ENCODE data around the gene CD163. TPM values are rescaled to one million over a fixed set of nuclear protein-coding genes. Genes with fewer than 3 reads are reported as not detected.

The CD163 gene
- total and polyA plus RNA-seq, 2 donors (not counting 1 experiment from before 2014, with no cell fraction given) = 0.03 TPM; not detected in 1

DNA sequence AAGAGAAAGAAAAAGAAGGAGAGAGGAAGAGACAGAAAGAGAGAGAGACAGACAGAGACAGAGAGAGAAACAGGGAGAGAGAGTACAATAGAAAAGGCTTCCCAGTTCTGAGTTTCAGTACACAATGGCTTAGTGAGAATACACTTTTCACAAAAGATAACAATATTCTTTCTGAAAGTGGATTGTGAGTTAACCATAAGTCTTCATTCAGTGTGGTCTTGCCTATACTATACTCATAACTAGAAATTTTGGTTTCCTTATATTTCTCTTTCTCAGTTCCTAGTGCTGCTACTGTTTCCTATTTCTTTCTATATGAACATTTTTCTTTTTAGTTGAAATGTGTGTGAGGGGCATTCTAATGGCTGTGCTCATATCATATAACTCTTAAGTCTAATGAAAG is 68.9 kb downstream of the CD163 start:
- Histone ChIP-seq H3K79me2 (ENCODE audit: control insufficient read depth, insufficient read depth, low read length) (no peaks in the 10 kb centered on the region), H3K36me3 (ENCODE audit: control insufficient read depth, insufficient read depth, low read length) (no peaks in the 10 kb centered on the region), H3K27me3 (ENCODE audit: control insufficient read depth, insufficient read depth, low read length) (no peaks in the 10 kb centered on the region), H3K4me1 (ENCODE audit: control insufficient read depth, extremely low read depth, insufficient read depth, low read length) (no peaks in the 10 kb centered on the region), H3K9me3 (ENCODE audit: control insufficient read depth, insufficient read depth, low read depth, low read length) (no peaks in the 10 kb centered on the region), H3K9ac (ENCODE audit: insufficient read depth, low read length) (no peak overlapping the region), H4K20me1 (ENCODE audit: control insufficient read depth, extremely low read depth, insufficient read depth, low read length) (no peaks in the 10 kb centered on the region), H2AFZ (ENCODE audit: low read length) (peak overlapping the region; percentile 11), H3K27ac (ENCODE audit: insufficient read depth, low read length) (no peak overlapping the region), H3K4me3 (replicated peaks in 1 of 4; ENCODE audit: control extremely low read depth in 1 of 4, insufficient read depth in 1 of 4, low read depth in 3 of 4, low read length in 4 of 4) (no peak overlapping the region), H3K4me2 (ENCODE audit: extremely low read depth, insufficient read depth, low read length) (no peak overlapping the region)
- DNase-seq (ENCODE audit: low read depth in 2 of 2) = no peak
- no peak for TF ChIP-seq EZH2 (IDR thresholded peaks at IDR 0.05; ENCODE audit: low read length, missing control alignments)
- TF ChIP-seq, protein P1, sequence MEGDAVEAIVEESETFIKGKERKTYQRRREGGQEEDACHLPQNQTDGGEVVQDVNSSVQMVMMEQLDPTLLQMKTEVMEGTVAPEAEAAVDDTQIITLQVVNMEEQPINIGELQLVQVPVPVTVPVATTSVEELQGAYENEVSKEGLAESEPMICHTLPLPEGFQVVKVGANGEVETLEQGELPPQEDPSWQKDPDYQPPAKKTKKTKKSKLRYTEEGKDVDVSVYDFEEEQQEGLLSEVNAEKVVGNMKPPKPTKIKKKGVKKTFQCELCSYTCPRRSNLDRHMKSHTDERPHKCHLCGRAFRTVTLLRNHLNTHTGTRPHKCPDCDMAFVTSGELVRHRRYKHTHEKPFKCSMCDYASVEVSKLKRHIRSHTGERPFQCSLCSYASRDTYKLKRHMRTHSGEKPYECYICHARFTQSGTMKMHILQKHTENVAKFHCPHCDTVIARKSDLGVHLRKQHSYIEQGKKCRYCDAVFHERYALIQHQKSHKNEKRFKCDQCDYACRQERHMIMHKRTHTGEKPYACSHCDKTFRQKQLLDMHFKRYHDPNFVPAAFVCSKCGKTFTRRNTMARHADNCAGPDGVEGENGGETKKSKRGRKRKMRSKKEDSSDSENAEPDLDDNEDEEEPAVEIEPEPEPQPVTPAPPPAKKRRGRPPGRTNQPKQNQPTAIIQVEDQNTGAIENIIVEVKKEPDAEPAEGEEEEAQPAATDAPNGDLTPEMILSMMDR (conservative IDR thresholded peaks at IDR 0.05 in 1 of 2, IDR thresholded peaks at IDR 0.05 in 1 of 2; ENCODE audit: low read depth in 1 of 2, low read length in 2 of 2) = no peak

DNA sequence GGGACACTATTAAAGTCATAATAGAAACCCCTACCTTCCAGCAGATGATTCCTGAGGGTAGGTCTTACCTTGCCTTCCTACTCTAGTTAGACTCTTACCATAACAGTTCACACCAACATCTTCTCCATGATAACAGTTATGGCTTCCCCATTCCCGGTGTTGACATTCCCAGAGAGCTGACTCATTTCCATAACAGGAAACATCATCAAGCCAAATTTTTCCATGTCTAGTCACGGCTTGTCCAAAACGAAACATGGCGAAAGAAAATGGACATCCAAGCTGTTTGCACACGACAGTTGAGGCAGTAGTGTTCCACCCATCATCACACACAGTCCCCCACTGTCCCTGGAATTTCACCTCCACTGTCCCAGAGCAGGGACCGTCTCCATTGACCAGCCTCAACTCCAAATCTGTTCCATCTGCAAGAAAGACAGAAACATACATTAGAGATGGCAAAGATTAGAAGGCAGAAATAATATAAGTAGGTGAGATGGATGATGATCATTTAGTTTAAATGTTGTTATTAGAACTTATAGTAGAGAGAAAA is 70.2 kb downstream of the CD163 start:
- Histone ChIP-seq H3K27ac (ENCODE audit: insufficient read depth, low read length) (peak overlapping the region; percentile 8), H3K9ac (ENCODE audit: insufficient read depth, low read length) (no peak overlapping the region)

DNA sequence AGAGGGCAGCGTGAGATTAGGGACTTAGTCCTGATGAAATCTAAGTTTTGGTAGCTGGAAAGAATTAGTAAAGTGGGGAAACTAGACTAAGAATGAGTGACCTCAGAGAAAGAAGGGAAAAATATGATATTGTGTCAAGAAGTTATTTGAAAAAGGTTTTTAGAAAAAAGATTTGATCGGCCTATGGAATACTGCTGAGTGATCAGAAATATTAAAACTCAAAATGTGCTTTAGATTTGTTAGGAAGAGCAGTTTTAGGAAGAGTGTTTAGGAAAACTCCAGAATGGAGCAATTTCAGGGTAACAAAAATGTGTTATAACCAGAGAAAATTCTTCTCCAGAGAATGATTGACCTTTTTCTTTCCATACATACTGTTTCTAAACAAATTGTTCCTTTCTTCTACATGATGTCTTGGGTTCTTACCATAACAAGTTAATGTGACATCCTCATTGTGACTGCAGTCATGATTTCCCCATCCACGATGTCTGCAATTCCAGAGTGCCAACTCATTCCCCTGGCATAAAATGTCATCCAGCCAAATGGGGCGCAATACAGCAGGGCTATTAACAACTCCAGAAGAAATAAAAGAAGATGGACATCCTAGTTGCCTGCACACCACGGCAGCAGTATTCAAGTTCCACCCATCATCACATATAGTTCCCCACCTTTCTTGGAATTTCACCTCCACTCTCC is 71.4 kb downstream of the CD163 start:
- no peak overlapping the region for H3K27ac ChIP-seq (ENCODE audit: insufficient read depth, low read length)
- TF ChIP-seq, protein P1 (conservative IDR thresholded peaks at IDR 0.05 in 1 of 2, IDR thresholded peaks at IDR 0.05 in 1 of 2; ENCODE audit: low read depth in 1 of 2, low read length in 2 of 2) = no peak
- TF ChIP-seq EZH2 (IDR thresholded peaks at IDR 0.05; ENCODE audit: low read length, missing control alignments) = no peak
- DNase-seq (ENCODE audit: low read depth in 2 of 2) = no peak
- H3K27me3 ChIP-seq (ENCODE audit: control insufficient read depth, insufficient read depth, low read length) = no peaks in the 10 kb centered on the region
- H3K36me3 ChIP-seq (ENCODE audit: control insufficient read depth, insufficient read depth, low read length) = no peaks in the 10 kb centered on the region
- no peak overlapping the region for H3K4me2 ChIP-seq (ENCODE audit: extremely low read depth, insufficient read depth, low read length)
- no peak overlapping the region for H3K4me3 ChIP-seq (replicated peaks in 1 of 4; ENCODE audit: control extremely low read depth in 1 of 4, insufficient read depth in 1 of 4, low read depth in 3 of 4, low read length in 4 of 4)
- H3K9me3 ChIP-seq (ENCODE audit: control insufficient read depth, insufficient read depth, low read depth, low read length) = no peaks in the 10 kb centered on the region
- H2AFZ ChIP-seq (ENCODE audit: low read length) = no peak overlapping the region
- H3K4me1 ChIP-seq (ENCODE audit: control insufficient read depth, extremely low read depth, insufficient read depth, low read length) = no peaks in the 10 kb centered on the region
- no peak overlapping the region for H3K9ac ChIP-seq (ENCODE audit: insufficient read depth, low read length)
- H3K79me2 ChIP-seq (ENCODE audit: control insufficient read depth, insufficient read depth, low read length) = no peaks in the 10 kb centered on the region
- H4K20me1 ChIP-seq (ENCODE audit: control insufficient read depth, extremely low read depth, insufficient read depth, low read length) = no peaks in the 10 kb centered on the region

More for the DNA sequence above, 70.2 kb downstream of the CD163 start:
- Histone ChIP-seq H3K4me2 (ENCODE audit: extremely low read depth, insufficient read depth, low read length) (peak overlapping the region; percentile 9), H3K9me3 (ENCODE audit: control insufficient read depth, insufficient read depth, low read depth, low read length) (no peaks in the 10 kb centered on the region), H2AFZ (ENCODE audit: low read length) (peak overlapping the region; percentile 88), H3K4me1 (ENCODE audit: control insufficient read depth, extremely low read depth, insufficient read depth, low read length) (no peaks in the 10 kb centered on the region), H3K79me2 (ENCODE audit: control insufficient read depth, insufficient read depth, low read length) (no peaks in the 10 kb centered on the region), H3K36me3 (ENCODE audit: control insufficient read depth, insufficient read depth, low read length) (no peaks in the 10 kb centered on the region), H3K4me3 (replicated peaks in 1 of 4; ENCODE audit: control extremely low read depth in 1 of 4, insufficient read depth in 1 of 4, low read depth in 3 of 4, low read length in 4 of 4) (no peak overlapping the region), H3K27me3 (ENCODE audit: control insufficient read depth, insufficient read depth, low read length) (no peaks in the 10 kb centered on the region), H4K20me1 (ENCODE audit: control insufficient read depth, extremely low read depth, insufficient read depth, low read length) (no peaks in the 10 kb centered on the region)
- DNase-seq (ENCODE audit: low read depth in 2 of 2) = peak; percentile 58 to 74
- no peak for TF ChIP-seq EZH2 (IDR thresholded peaks at IDR 0.05; ENCODE audit: low read length, missing control alignments)
- TF ChIP-seq, protein P1 (conservative IDR thresholded peaks at IDR 0.05 in 1 of 2, IDR thresholded peaks at IDR 0.05 in 1 of 2; ENCODE audit: low read depth in 1 of 2, low read length in 2 of 2) = no peak

Other genes with a start within 250 kb of the CD163 start
- not detected in 2 replicates for gene ACSM4, start 199.7 kb downstream of the CD163 start, total RNA-seq
- gene ACSM4, start 199.7 kb downstream of the CD163 start, polyA plus RNA-seq = not detected in 2 replicates
- gene CD163L1, start 59.6 kb downstream of the CD163 start, total RNA-seq = 0.33 TPM in 1 of 2 replicates, not detected in the other
- 0.28 and 0.78 TPM in 2 replicates for gene CD163L1, start 59.6 kb downstream of the CD163 start, polyA plus RNA-seq
- gene APOBEC1, start 162.1 kb upstream of the CD163 start, total RNA-seq = not detected in 2 replicates
- not detected in 2 replicates for gene APOBEC1, start 162.1 kb upstream of the CD163 start, polyA plus RNA-seq
- gene GDF3, start 192.0 kb upstream of the CD163 start, total RNA-seq = not detected in 2 replicates
- not detected in 2 replicates for gene GDF3, start 192.0 kb upstream of the CD163 start, polyA plus RNA-seq
- not detected in 2 replicates for gene DPPA3, start 207.7 kb upstream of the CD163 start, total RNA-seq
- not detected in 2 replicates for gene DPPA3, start 207.7 kb upstream of the CD163 start, polyA plus RNA-seq
- not detected in 2 replicates for gene CLEC4C, start 243.6 kb upstream of the CD163 start, total RNA-seq
- gene CLEC4C, start 243.6 kb upstream of the CD163 start, polyA plus RNA-seq = not detected in 2 replicates

Measured in fibroblast of lung (primary cell).